PC-9 (cell line): ENCODE data around the gene TAF11L3.
"Not testable (repeated sequence)": the region's sequence is repeated elsewhere in the genome, so short reads cannot be mapped to it uniquely, and the experiment has no call there.

Experiments used
- EZH2 ChIP-seq: fragments of 200-600 bp; sonication (generic); IDR thresholded peaks from 2 replicates; pipeline ENCODE4 v1.8.0; 2017; ENCODE audit warnings: antibody characterized with exemption, low read depth
- TF ChIP-seq, protein P1 (sequence below): fragments of 200-600 bp; sonication (generic); conservative IDR thresholded peaks from 2 replicates; pipeline ENCODE4 v1.6.1; 2017; ENCODE audit warnings: mixed run types, antibody characterized with exemption, mild to moderate bottlenecking, moderate library complexity

DNA sequence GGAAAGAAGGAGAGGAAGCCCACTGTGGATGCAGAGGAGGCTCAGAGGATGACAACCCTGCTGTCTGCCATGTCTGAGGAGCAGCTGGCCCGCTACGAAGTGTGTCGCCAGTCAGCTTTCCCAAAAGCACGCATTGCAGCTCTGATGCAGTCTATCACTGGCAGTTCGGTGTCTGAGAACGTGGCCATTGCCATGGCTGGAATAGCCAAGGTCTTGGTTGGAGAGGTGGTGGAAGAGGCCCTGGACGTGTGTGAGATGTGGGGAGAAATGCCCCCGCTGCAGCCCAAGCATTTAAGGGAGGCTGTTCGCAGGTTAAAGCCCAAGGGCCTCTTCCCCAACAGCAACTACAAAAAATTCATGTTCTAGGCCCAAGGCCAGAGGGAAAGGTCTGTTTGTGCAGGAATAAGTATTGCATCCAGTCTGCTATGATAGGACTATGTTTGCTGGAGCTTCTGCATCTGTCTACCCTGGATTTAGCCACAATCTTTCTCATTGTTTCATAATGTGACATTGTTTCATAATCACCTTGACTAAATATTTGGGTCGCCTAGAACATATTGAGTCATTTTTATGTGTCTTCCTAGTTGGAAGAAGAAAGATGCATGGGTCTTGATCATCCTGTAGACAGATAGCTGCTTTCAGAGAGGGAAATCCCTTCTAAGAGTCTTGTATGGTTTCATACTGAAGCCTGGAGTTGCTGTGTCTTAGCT, 31.5 kb upstream of the TAF11L3 start:
- TF ChIP-seq, protein P1, sequence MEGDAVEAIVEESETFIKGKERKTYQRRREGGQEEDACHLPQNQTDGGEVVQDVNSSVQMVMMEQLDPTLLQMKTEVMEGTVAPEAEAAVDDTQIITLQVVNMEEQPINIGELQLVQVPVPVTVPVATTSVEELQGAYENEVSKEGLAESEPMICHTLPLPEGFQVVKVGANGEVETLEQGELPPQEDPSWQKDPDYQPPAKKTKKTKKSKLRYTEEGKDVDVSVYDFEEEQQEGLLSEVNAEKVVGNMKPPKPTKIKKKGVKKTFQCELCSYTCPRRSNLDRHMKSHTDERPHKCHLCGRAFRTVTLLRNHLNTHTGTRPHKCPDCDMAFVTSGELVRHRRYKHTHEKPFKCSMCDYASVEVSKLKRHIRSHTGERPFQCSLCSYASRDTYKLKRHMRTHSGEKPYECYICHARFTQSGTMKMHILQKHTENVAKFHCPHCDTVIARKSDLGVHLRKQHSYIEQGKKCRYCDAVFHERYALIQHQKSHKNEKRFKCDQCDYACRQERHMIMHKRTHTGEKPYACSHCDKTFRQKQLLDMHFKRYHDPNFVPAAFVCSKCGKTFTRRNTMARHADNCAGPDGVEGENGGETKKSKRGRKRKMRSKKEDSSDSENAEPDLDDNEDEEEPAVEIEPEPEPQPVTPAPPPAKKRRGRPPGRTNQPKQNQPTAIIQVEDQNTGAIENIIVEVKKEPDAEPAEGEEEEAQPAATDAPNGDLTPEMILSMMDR, result not testable (repeated sequence)
- not testable (repeated sequence) for TF ChIP-seq EZH2
